ENCODE results near the gene EDIL3.

GRCh38 chr5:84411832-84412605, 27.3 kb upstream of the EDIL3 start:
- TF ChIP-seq CTCF (IDR thresholded peaks at IDR 0.05; ENCODE audit: low read depth, low read length, poor library complexity, severe bottlenecking): no peak
- TF ChIP-seq EZH2phosphoT487 (IDR thresholded peaks at IDR 0.05; ENCODE audit: borderline replicate concordance, low read length): no peak

All from DOHH2 (cell line).